ENCODE results near the gene IFI30.
"Not testable (repeated sequence)": the region's sequence is repeated elsewhere in the genome, so short reads cannot be mapped to it uniquely, and the experiment has no call there.

The IFI30 gene

DNA sequence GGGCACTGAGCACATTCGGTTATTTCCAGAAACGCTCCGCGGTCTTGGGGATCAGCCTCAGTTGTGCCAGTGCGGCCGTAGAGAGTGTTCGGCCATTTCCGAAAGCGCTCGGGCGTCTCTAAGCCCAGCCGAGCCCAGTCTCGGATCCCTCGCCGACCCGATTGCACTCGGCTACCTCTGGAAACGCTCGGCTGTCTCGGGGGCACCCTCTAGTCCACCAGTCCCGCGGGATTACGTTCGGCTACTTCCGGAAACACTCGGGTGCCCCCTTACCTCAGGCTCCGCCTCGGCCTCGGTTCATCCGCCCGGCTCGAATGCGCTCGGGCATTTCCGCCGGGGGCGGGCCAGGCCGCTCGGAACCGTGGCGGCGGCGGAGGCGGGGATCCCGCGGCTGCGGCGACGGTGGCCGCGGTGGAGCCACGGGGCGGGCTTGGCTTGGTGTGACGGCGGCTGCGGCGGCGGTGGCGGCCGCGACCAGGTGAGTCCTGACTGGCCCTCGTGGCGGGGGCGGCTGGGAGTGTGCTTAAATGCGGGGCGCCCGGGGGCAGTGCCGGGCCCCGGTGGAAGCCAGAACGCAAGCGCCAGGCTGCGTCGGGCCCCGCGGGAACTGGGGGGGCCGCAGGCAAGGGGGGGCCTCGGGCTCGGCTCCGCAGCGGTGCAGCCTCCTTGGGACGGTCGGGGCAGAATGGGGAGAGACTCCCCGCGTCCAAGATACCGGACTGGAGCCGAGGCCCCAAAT is 20.6 kb upstream of the IFI30 start, which contains the start of gene PIK3R2:
TSS of gene PIK3R2 (plus strand) at position 347 of the 739 bp plus-strand sequence. CDS start 2,717 bp downstream, outside the sequence.
- peak; percentile 100 for DNase-seq

DNA sequence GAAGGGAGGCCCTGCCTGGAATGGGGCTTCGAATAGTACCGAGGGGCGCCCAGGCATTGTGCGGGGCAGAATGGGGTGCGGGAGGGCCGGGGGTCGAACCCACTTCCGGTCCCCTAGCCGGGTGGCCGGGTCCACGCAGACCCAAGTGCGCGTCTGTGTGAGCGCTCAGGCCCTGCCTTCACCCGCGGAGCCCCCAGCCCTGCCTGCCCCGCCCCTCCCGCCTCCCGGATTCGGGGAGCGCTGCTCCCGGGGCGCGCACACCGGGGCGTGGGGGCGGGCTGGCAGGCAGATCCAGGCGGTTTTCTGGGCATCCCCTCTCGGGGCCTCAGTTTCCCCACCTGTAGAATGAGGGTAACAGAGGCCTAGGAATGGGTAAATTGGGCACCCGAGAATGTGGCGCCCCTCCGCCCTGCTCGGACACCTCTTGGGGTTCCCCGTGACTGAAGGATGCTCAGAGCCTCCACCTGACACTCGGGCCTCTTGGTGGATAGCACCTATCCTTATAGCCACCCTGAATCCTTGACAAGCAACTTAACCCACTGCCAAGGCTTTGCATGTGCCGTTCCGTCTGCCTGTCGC is 20.0 kb upstream of the IFI30 start:
- DNase-seq, result peak; percentile 32

DNA sequence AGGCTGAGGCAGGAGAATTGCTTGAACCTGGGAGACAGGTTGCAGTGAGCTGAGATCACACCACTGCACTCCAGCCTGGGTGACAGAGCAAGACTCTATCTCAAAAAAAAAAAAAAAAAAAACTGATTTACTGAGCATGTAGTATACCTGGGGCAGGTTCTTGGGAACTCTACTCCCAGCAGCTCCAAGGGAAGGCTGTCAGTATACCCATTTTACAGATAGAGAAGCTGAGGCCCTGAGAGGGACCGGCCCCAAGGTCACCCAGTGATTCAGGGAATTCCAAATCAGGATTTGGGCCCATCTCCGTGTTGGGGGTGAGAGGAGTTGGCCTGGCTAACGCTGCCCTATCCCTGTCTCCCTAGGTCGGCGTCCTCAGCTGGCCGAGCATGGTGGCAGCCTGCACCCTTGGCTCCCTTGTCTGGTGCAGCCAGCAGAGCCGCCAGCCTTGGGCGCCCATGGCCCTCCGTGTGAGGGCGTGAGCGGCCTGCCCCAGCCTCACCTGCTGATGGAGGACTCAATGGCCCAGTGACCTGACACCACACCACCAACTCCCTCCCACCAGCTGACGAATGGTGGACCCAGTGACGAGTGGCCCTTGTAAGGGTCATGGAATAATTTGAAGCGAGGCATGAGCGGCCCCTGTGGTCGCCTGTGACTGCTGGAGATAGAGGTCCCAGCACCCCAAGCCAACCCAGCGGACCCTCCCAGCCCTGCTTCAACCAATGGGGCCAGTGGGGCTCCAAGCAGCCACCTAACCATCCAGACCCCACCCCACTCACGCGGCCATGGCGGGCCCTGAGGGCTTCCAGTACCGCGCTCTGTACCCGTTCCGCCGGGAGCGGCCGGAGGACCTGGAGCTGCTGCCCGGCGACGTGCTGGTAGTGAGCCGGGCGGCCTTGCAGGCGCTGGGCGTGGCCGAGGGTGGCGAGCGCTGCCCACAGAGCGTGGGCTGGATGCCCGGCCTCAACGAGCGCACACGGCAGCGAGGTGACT is 18.2 kb upstream of the IFI30 start:
- no peak for DNase-seq

DNA sequence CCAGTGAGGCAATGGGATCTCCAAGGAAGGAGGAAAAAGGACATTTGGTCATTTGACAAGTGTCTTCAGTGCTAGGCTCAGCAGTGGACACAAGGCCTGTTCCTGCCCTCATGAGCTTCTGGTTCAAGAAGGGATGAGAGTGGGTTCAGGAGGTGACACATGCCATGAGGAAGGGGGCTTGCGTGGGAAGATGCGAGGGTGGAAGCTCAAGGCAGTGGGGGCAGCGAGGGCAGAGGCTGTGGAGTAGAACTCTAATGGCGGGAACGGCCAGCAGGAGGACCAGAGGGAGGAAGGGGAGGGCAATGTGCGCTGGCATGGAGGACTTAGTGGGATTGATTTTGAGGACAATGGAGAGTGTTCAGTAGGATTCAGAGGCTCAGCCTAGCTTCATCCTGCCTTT is 17.3 kb upstream of the IFI30 start:
- no peak for DNase-seq

DNA sequence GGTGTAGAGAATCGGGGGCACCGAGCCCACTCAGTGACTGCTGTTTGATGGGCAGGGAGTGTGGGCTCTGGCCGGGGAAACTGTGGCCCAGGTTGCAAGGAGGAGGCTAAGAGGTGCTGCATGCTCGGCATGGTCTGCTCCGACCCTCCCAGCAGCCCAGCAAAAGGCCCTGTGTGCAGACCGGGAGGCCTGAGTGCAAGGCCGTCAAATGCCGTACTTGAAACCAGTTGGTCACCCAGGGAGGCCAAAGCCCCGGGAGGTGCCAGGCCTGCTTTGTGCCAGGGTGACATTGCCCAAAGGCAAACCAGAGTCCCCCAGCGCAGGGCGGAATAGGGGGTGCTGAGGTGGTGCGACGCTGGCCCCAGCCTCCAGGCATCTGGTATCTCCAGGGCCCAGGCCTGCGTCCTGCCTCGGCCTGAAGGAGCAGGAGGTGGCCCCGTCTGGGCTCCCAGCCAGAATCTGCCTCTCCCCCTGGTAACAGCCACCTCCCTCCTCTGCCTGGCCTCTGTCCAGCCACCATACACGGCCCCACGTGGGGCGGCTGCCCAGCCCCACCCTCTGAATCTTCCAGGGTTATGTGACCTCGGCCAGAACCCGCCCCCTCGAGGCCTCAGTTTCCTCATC is 16.7 kb upstream of the IFI30 start:
- peak; percentile 91 for DNase-seq

DNA sequence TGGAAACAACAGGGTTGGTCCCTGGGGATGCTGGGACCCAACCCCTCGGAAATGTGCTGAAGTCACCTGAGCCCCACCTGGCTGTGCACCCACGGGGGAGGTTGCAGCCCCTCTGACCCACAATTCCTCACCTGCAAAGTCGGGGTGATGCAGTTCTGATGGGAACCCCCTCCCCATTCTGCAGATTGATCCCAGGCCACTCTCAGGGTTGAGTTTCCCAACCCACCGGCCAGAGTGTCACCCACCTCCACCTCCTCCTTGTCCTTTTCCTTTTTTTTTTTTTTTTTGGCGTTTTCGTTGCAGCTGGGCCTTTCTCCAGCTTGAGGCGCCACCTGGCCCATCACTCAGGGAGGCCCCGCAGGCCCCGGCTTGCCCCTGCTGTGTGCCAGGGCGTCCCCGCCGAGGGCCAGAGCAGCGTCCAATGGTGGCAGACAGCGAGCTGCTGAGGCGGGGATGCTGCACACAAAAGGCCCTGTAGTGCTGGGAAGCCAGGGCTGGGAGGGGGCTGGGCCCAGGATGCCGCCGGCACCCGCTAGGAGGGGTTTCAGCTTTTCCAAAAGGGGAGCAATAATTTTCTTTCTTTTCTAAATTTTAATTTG is 16.0 kb upstream of the IFI30 start:
- DNase-seq, result peak; percentile 97

DNA sequence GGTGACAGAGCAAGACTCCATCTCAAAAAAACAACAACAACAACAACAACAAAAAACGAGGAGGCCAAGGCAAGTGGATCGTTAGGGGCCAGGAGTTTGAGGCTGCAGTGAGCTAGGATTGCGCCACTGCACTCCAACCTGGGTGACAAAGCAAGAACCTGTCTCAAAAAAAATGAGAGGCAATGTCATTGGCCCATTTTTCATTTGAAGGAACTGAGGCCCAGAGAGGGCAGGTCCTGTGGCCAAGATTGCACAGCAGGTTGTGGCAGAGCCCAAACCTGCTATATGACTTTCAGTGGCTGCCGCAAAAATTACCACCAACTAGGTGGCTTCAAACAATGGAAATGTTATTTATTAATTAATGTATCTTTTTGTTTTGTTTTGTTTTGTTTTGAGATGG is 15.1 kb upstream of the IFI30 start:
- no peak for DNase-seq

DNA sequence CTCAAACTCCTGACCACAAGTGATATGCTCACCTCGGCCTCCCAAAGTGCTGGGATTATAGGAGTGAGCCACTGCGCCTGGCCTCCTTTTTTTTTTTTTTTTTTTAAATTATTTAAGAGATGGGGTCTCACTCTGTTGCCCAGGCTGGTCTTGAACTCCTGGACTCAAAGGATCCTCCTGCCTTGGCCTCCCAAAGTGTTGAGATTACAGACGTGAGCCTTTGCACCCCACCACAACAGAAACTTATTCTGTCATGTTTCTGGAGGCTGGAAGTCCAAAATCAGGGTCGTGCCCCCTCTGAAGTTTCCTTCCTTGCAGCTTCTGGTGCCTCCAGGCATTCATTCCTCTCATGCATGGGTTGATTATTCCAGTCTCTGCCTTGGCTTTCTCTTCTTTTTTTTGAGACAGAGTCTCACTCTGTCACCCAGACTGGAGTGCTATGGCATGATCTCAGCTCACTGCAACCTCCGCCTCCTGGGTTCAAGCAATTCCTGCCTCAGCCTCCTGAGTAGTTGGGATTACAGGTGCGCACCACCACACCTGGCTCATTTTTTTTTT is 14.5 kb upstream of the IFI30 start:
- not testable (repeated sequence) for DNase-seq

DNA sequence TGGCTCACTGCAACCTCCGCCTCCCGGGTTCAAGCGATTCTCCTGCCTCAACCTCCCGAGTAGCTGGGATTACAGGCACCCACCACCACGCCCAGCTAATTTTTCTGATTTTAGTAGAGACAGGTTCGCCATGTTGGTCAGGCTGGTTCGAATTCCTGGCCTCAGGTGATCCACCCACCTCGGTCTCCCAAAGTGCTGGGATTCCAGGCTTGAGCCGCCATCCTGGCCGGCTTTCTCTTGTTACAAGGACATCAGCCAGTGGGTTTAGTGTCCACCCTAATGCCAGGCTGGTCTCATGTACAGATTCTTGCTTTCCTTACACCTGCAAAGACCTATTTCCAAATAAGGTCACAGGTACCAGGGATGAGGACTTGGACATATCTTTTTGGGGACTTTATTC is 13.8 kb upstream of the IFI30 start:
- DNase-seq, result no peak

DNA sequence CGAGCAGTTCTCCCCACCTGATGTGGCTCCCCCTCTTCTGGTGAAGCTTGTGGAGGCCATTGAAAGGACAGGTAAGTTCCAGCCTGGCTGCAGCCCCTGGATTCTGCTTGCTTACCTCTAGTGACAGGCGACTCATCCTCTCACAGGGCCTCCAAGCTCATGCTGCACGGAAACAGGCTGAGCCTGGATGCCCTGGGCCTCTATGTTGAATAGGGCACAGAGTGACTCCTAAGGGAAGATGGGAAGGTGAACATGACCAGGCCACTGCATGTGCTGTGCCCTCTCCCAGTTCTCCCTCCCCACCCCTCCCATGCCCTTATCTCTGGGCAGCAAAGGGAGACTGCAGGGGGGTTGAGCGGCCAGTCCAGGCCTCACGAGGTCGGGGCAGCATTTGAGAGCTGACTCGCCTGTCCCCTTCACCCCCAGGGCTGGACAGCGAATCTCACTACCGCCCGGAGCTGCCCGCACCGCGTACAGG is 13.1 kb upstream of the IFI30 start:
- no peak for DNase-seq

DNA sequence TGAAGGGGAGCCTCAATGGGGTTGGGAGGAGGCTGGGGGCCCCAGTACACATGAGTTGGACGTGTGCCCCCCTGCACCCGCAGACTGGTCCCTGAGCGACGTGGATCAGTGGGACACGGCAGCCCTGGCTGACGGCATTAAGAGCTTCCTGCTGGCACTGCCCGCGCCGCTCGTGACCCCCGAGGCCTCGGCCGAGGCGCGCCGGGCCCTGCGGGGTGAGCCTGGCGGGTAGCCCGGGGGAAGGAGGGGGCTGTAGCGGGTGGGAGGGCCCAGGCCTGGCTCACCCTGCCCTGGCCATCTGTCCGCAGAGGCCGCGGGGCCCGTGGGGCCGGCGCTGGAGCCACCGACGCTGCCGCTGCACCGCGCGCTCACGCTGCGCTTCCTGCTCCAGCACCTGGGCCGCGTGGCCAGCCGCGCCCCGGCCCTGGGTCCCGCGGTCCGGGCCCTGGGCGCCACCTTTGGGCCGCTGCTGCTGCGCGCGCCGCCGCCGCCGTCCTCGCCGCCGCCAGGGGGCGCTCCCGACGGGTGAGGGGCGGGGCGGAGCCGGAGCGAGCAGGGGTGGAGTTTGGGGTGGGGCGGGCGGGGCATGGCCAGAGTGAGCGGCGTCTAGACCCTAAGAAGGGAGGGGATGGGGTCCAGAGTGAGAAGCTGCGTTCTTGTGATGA is 12.5 kb upstream of the IFI30 start:
- no peak for DNase-seq

DNA sequence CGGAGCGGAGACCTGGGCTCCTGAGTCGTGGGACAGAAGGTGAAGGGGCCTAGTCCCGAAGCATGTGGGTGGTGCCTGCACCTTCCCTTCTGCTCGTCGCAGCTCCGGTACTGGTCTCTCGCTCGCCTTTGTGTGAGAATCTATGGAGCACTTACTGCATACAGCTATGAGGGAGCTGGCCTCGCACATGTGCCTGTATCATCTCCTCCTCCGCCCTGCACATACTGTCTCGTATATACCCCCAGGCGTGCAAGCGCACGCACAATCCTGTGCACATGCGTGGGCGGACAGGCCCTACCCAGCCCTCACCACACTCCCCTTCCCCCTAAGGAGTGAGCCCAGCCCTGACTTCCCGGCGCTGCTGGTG is 12.0 kb upstream of the IFI30 start:
- no peak for DNase-seq

DNA sequence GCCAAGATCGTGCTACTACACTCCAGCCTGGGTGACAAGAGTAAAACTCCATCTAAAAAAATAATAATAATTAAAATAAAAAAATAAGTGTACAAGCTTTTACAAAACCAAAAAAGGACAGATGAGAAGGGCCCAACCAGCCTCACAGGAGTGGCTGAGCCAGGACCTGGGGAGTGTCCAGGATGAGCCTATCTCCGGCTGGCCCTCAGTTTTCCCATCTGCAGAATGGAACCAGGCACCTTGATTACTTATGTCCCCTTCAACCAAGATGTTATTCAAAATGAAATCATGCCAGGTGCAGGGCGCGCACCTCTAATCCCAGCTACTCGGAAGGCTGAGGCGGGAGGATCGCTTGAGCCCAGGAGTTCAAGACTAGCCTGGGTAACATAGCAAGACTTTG is 9.5 kb upstream of the IFI30 start:
- DNase-seq, result no peak

DNA sequence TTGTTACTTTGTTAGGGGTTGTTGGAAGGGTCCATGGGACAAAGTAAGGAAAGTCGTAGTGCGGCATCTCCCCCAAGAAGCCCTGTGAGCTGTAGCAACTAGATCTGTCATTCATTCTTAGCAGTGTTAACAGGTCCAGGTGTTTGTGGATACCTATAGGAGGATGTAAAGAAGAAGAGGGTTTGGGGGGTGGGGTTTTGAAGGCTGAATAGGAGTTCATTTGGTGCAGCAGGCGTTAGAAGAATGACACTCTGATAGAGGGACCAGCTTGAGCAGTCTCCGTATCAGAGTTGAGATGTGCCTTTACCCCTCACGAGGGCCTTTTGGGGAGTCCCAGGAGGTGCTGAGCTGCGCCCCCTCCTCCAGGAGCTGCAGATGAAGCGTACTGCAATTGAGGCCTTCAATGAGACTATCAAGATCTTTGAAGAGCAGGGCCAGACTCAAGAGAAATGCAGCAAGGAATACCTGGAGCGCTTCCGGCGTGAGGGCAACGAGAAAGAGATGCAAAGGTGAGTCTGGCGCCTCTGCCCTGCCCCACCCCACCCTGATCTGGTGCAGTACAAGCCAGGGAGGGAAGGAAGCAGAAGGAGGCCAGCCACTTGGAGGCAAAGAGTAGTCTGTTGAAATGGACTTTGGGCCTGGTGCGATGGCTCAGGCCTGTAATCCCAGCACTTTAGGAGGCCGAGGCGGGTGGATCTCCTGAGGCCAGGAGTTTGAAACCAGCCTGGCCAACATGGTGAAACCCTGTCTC is 7.6 kb upstream of the IFI30 start:
- no peak for DNase-seq

DNA sequence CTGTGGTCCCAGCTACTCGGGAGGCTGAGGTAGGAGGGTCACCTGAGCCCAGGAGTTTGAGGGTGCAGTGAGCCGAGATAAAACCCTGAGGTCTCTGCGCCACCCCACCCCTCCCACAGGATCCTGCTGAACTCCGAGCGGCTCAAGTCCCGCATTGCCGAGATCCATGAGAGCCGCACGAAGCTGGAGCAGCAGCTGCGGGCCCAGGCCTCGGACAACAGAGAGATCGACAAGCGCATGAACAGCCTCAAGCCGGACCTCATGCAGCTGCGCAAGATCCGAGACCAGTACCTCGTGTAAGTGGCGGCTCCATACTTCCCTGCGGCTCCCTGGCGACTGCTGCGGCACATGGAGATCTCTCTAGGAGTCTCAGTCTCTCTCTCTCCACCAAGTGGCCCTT is 6.6 kb upstream of the IFI30 start:
- DNase-seq, result no peak

DNA sequence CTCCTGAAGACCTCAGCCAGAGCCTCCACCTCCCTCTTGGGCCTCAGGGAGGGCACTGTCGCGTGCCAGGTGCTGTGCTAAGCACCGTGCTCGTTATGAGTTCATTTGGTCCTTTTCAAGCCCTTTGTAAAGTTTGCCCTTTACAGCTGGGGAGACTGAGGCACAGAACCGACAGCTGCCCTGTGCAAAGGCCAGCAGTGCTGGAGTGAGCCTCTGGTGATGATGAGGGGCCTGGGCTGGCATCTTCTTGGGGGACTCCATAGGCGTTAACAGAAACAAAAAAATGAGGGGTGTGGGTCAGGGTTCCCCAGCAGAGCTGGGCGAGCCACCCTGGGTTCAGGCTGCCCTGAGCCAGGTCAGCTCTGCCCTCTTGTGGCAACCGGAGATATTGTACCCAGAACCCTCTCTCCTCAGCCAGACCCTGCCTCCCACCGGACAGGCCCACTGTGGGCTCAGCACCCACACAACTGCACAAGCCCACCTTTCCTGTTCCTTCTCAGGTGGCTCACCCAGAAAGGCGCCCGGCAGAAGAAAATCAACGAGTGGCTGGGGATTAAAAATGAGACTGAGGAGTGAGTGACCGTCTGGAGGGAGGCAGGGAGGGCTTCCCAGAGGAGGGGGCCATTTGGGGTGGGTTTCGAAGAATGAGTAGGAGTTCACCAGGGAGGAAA is 5.5 kb upstream of the IFI30 start:
- DNase-seq, result peak; percentile 34

DNA sequence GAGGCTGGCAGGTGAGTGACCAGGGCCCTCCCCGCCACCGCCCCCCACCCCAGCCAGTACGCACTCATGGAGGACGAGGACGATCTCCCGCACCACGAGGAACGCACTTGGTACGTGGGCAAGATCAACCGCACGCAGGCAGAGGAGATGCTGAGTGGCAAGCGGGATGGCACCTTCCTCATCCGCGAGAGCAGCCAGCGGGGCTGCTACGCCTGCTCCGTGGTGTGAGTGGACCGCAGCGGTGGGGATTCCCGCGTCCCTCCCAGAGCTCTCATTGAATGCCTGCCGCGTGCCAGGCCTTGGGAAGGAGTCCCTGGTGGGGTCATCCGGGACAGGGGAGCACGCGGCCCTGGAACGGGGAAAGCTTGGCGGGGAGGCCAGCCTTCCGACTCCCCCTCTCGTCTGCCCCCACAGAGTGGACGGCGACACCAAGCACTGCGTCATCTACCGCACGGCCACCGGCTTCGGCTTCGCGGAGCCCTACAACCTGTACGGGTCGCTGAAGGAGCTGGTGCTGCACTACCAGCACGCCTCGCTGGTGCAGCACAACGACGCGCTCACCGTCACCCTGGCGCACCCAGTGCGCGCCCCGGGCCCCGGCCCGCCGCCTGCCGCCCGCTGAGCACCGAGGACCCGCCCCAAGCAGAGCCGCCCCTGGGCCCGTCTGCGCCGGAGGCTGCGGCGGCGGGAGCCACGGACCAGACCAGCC is 4.8 kb upstream of the IFI30 start:
- DNase-seq, result no peak

DNA sequence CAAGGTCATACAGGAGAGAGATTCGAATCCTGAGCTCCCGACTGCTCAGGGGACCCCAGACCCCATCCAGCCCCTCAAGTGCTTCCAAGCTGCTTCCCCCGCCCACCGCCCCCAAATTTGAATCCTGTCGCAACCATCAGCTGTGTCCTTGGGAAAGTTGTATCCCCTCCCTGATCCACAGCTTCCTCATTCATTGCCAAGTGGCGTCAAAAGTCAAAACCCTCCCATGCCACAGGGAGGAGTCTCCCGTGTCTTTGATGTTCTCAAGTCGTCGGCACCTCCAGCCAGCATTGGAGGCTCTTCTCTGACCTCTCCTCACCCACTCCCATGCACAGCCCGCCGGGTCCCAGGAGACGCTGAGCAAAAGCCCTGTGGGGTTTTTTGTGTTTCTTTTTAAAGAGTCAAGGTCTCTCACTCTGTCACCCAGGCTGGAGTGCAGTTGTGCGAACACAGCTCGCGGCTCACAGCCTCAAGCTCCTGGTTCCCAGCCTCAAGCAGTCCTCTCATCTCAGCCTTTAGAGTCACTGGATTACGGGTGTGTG is 2.8 kb upstream of the IFI30 start:
- DNase-seq, result no peak

DNA sequence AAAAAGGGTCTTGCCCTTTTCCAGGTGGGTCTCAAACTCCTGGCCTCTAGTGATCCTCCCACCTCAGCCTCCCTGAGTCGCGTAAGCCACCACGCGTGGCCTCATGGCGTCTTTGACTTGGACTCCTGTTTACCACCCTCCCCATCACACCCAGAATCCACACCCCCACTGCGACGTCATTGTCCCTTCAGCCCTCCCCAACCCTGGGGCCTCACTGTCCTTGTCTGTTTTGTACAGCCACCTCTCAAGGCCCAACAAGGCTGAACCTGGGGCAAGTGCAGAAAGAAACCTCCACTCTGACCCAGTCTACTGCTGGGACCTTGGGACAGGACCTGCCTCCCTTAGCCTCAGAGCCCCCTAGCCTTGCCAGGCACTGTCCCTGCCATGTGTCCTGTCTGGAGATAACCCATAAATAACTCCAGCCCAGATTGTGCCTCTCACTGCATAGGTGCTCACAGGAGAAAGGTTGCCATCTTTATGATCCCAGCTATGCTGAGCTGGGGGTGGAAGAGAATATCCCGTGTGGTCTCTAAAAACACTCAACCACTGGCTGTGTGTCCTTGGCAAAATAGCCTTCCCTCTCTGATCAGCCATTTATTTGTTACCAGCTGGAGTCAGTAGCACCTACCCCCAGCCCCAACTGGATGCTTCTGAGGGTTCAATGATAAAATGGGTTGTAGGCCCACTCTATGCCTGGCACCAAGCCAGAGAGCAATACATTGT is 1.8 kb upstream of the IFI30 start:
- no peak for DNase-seq
